Measurements from ENCODE around the gene BEGAIN. TPM values are rescaled to one million over a fixed set of nuclear protein-coding genes. Genes with fewer than 3 reads are reported as not detected.
A peak's percentile ranks its signal among the peaks of the same experiment; 100 is the strongest.

Gene BEGAIN
- total and polyA plus RNA-seq, 10 donors: 1.8 to 10.0 (median 5.6) TPM

GRCh38 chr14:100532906-100533655 lies 54.1 kb downstream of the BEGAIN start:
- intact Hi-C loops (cut with DNase I; ENCODE audit: low total_unique reads): no loop called here

GRCh38 chr14:100532154-100532861 lies 54.9 kb downstream of the BEGAIN start:
- H3K36me3 ChIP-seq: peaks cover 0 to 42% (median 1%) of the 10 kb centered on the region in 6 donors
- TF ChIP-seq CTCF (IDR thresholded peaks at IDR 0.05 in 8 of 11, conservative IDR thresholded peaks at IDR 0.05 in 3 of 11) (no peak), POLR2AphosphoS5 (IDR thresholded peaks at IDR 0.05) (no peak), POLR2A (IDR thresholded peaks at IDR 0.05) (no peak)
- intact Hi-C loops (cut with DNase I; ENCODE audit: low total_unique reads): no loop called here
- H3K4me1 ChIP-seq: peaks cover 3 to 43% (median 21%) of the 10 kb centered on the region in 6 donors
- H3K4me3 ChIP-seq: no peak overlapping the region
- WGBS, 5 donors: 60 to 81% (median 70%) methylated on average over 11 to 12 of the region's 12 CpGs
- no peaks in the 10 kb centered on the region for H3K27me3 ChIP-seq (replicated peaks in 1 of 7)
- peak overlapping the region in 1 of 8 donors; percentile 1 for H3K27ac ChIP-seq
- DNase-seq: peak; percentile 21
- H3K9me3 ChIP-seq: no peaks in the 10 kb centered on the region

More at GRCh38 chr14:100532906-100533655, 54.1 kb downstream of the BEGAIN start:
- no peak for TF ChIP-seq CTCF (IDR thresholded peaks at IDR 0.05 in 8 of 11, conservative IDR thresholded peaks at IDR 0.05 in 3 of 11)
- no peak for TF ChIP-seq POLR2AphosphoS5 (IDR thresholded peaks at IDR 0.05)
- no peak for TF ChIP-seq POLR2A (IDR thresholded peaks at IDR 0.05)
- H3K4me3 ChIP-seq: no peak overlapping the region
- H3K4me1 ChIP-seq: peaks cover 3 to 43% (median 21%) of the 10 kb centered on the region in 6 donors
- DNase-seq: peak; percentile 64
- peaks cover 0 to 40% (median 0%) of the 10 kb centered on the region in 6 donors for H3K36me3 ChIP-seq
- WGBS, 5 donors: 28 to 38% (median 37%) methylated on average over 11 of the region's 11 CpGs
- no peaks in the 10 kb centered on the region for H3K27me3 ChIP-seq (replicated peaks in 1 of 7)
- no peaks in the 10 kb centered on the region for H3K9me3 ChIP-seq
- H3K27ac ChIP-seq: peak overlapping the region in 2 of 8 donors; percentile 52 to 57

- WGBS, 5 donors: 77 to 87% (median 82%) methylated on average over 15 to 16 of the region's 16 CpGs
- intact Hi-C loops (cut with DNase I; ENCODE audit: low total_unique reads): no loop called here
- H3K27me3 ChIP-seq (replicated peaks in 1 of 7): no peaks in the 10 kb centered on the region
- DNase-seq: peak; percentile 69
- no peak overlapping the region for H3K4me3 ChIP-seq
- no peak overlapping the region for H3K27ac ChIP-seq
- TF ChIP-seq POLR2A (IDR thresholded peaks at IDR 0.05) (no peak), CTCF (IDR thresholded peaks at IDR 0.05 in 8 of 11, conservative IDR thresholded peaks at IDR 0.05 in 3 of 11) (no peak), POLR2AphosphoS5 (IDR thresholded peaks at IDR 0.05) (no peak)
- peaks cover 3 to 43% (median 21%) of the 10 kb centered on the region in 6 donors for H3K4me1 ChIP-seq
- H3K9me3 ChIP-seq: no peaks in the 10 kb centered on the region
- H3K36me3 ChIP-seq: peaks cover 0 to 51% (median 8%) of the 10 kb centered on the region in 6 donors
Measured at GRCh38 chr14:100531152-100532121, 55.8 kb downstream of the BEGAIN start.

Data from spleen (tissue), 11 donors.